ENCODE data around the gene TREML1.

DNA sequence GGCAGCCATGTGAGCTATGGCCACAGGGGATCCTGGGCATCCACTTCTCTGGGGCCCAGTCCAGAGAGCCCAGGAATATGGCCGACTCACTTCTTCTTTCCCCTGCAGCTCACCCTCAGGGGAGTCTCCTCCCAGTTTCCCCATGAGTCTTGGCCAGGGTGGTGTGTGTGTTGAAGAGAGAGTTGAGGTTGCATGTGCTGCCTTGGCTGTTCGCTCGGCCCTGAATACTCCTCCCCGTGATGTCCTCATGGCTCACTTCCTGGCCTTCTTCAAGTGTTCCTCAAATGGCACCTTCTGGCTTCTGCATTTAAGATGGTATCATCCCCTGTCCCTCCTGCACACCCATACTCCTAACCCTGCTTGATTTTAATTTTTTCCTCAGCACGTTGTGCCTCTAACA is 3.2 kb upstream of the TREML1 start:
- TF ChIP-seq, protein P1, sequence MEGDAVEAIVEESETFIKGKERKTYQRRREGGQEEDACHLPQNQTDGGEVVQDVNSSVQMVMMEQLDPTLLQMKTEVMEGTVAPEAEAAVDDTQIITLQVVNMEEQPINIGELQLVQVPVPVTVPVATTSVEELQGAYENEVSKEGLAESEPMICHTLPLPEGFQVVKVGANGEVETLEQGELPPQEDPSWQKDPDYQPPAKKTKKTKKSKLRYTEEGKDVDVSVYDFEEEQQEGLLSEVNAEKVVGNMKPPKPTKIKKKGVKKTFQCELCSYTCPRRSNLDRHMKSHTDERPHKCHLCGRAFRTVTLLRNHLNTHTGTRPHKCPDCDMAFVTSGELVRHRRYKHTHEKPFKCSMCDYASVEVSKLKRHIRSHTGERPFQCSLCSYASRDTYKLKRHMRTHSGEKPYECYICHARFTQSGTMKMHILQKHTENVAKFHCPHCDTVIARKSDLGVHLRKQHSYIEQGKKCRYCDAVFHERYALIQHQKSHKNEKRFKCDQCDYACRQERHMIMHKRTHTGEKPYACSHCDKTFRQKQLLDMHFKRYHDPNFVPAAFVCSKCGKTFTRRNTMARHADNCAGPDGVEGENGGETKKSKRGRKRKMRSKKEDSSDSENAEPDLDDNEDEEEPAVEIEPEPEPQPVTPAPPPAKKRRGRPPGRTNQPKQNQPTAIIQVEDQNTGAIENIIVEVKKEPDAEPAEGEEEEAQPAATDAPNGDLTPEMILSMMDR (IDR thresholded peaks at IDR 0.05) = no peak
- no peak for TF ChIP-seq POLR2A (IDR thresholded peaks at IDR 0.05)
